ENCODE data around the gene UQCR10.
"Not testable (repeated sequence)": the region's sequence is repeated elsewhere in the genome, so short reads cannot be mapped to it uniquely, and the experiment has no call there.

Gene UQCR10

GRCh38 chr22:29737251-29738117, 29.7 kb upstream of the UQCR10 start:
- no peak for DNase-seq (ENCODE audit: low read depth)

GRCh38 chr22:29738118-29738815, 28.9 kb upstream of the UQCR10 start:
- no peak for DNase-seq (ENCODE audit: low read depth)

DNA sequence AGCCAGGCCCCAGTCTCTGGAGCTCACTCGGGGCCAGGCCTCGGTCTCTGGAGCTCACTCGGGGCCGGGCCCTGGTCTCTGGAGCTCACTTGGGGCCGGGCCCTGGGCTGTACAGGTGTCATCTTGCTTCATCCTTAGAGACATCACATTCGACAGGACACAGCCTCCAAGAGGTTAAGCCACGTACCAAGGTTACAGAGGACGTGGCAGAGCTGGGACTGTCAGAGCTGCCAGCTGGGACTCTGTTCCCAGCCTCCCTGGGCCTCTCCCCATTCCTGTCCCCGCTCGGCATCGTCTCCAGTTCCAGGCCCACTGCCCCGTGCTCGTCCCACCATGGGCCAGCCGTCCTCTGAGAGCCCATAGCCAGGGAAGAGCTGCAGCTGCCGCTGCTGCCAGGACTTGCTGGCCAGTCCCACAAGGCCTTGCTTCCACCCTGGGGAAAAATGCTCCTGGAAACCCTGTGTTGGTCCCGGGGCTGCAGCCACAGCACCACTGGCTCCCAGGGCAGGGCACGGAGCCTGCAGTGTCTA, 27.8 kb upstream of the UQCR10 start:
- no peak for DNase-seq (ENCODE audit: low read depth)

GRCh38 chr22:29740216-29740615, 27.0 kb upstream of the UQCR10 start:
- DNase-seq (ENCODE audit: low read depth): no peak

GRCh38 chr22:29741926-29742325, 25.2 kb upstream of the UQCR10 start:
- no peak for DNase-seq (ENCODE audit: low read depth)

DNA sequence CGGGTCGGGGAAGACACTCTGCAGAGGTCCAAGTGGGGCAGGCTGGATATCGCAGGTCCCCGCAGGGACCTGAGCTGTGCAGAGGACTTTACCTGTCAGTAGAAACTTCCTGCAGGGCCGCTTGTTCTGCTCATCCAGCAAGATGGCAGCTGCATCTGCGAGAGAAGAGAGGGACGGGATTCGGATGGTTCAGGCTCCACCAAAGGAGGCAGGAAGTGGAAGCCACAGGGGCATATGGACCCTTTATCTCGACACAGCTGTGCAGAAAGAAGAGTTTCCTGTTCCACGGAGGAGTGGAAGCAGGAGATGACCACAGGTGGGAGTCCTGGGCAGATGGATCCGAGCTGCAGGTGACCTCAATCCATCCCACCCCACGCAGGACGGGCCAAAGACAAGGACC, 24.8 kb upstream of the UQCR10 start:
- DNase-seq (ENCODE audit: low read depth): no peak

DNA sequence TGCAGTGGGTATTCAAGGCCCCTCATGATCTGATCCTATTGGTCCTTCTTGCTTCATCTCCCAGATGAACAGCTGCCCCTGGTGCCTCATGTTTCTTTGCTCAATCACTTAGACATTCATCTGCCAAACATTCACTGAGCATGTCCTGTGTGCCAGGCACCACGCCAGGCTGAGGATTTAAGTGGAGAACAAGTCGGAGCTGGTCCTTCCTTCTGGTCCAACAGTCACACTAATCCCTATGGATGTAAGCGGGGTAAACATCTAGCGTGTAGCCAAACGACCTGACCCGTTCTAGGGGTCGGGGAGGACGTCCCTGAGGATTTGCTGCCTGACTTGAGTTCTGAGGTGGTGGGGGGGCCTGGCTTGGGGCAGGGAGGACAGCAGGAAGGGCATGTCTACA, 22.3 kb upstream of the UQCR10 start:
- no peak for DNase-seq (ENCODE audit: low read depth)

DNA sequence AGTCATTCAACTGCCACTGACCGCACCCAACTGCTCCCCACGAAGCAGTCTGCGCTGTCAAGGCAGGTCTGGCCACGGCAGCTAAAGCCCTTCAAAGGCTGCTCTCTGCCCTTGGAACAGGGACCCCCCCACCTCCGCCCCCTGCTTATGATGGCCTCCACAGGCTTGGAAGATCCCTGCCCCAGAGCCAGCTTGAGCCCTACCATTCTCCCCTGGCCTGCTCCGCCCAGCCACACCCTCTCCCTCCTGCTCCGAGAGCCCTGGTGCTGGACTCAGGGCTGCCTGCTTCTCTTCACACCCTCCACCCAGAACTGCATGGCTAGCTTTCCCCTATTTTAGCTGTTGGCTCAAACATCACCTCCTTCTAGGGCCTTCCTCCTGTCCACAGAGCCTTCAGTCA, 19.3 kb upstream of the UQCR10 start:
- no peak for DNase-seq (ENCODE audit: low read depth)

GRCh38 chr22:29748248-29748893, 18.8 kb upstream of the UQCR10 start:
- DNase-seq (ENCODE audit: low read depth): peak; percentile 30

GRCh38 chr22:29750029-29750428, 17.1 kb upstream of the UQCR10 start:
- no peak for DNase-seq (ENCODE audit: low read depth)

- peak; percentile 35 for DNase-seq (ENCODE audit: low read depth)
These were observed 16.3 kb upstream of the UQCR10 start for GRCh38 chr22:29750559-29751538.

DNA sequence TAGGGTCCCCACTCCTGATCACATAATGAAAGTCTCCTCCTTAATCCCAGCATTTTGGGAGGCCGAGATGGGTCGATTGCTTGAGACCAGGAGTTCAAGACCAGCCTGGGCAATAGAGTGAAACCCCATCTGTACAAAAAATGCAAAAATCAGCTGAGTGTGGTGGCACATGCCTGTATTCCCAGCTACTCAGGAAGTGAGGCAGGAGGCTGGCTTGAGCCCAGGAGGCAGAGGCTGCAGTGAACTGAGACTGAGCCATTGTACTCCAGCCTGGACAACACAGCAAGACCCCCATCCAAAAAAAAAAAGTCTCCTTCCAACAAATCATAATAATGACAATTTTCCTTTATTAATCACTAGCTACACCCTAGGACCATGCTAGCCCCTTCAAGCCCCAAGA, 15.5 kb upstream of the UQCR10 start:
- no peak for DNase-seq (ENCODE audit: low read depth)

DNA sequence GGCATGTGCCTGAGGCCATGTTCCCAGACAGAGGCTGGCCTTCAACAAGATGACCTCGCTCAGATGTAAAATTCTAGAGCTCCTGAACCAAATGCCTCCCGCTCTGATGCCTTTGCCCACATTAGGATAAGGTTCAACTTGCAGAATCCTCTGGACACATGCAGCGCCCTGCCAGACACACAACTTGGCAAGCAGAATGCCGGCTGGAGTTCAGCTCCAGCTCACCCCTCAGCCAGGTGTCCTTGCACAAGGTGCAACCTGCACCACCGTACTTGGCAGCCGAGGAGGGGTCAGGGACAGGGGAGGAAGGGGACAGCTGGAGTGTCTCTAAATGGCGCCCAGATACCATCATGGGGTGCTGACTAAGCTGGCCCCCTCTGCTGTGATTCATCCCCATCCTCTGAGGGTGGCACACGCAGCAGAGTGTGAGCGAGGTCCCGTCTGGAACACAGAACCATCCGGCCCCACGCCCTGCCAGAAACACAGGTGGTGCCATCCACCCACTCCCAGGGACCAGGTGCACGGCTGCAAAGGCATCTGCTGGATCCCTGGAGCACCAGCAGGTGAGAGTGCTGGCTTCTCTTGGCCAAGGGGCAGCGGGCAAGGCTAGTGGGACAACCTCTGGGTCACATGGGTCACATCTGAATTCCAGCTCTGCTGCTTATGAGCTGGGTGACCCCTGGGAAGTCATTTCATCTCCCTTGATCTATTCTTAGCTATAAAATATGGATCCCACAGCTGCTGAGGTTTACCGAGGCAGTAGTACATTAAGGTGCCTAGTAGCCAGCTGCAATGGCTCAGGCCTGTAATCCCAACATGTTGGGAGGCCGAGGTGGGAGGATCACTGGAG, 13.1 kb upstream of the UQCR10 start:
- no peak for DNase-seq (ENCODE audit: low read depth)

DNA sequence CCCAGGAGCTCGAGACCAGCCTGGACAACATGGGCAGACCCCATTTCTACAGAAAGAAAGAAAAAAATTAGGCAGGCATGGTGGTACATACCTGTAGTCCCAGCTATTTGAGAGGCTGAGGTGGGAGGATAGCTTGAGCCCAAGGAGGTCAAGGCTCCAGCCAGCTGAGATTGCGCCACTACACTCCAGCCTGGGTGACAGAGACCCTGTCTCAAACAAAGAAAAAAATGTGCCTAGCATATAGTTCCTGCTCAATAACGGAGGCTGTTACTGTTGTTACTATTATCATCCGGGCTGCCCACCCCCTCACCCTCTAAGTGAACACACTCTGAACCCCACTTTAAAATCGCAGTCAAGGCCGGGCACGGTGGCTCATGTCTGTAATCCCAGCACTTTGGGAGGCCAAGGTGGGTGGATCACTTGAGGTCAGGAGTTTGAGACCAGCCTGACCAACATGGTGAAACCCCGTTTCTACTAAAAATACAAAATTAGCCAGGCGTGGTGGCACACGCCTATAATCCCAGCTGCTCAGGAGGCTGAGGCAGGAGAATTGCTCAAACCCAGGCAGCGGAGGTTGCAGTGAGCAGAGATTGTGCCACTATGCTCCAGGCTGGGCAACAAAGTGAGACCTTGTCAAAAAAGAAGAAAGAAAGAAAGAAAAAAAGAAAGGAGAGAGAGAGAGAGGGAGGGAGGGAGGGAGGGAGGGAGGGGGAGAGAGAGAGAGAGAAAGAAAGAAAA, 12.3 kb upstream of the UQCR10 start:
- not testable (repeated sequence) for DNase-seq (ENCODE audit: low read depth)

- no peak for DNase-seq (ENCODE audit: low read depth)
These were observed 11.3 kb upstream of the UQCR10 start for GRCh38 chr22:29755889-29756288.

DNA sequence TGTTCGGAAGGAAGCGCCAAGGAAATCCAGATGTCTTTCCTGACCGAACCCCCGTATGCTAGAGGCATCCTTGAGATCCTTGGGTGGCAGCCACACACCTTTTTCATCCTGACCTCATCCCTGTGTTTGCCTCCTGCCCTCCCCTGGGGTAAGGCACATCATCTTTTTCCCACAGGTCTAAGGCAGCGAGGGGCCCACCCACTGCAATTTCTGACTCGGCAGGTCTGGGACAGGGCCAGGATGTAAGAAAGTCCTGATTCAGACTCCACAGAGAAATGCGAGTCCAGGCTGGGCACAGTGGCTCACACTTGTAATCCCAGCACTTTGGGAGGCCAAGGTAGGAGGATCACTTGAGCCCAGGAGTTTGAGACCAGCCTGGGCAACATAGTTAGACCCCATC, 10.8 kb upstream of the UQCR10 start:
- DNase-seq (ENCODE audit: low read depth): no peak

DNA sequence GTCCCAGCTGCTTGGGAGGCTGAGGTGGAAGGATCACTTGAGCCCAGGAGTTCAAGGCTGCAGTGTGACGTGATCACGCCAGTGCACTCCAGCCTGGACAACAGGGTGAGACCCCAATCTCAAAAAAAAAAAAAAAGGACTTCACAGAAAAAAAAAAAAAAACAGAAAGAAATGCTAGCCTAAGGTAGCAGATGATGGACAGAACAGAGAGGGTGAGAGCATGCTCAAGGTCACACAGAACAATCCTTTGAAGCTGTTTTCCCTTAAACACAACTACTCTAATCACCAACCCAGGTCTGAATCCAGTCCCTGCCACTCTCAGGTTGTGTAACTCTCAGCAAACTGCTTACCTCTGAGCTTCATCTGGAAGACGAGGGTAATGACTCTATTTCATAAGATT, 10.1 kb upstream of the UQCR10 start:
- no peak for DNase-seq (ENCODE audit: low read depth)

DNA sequence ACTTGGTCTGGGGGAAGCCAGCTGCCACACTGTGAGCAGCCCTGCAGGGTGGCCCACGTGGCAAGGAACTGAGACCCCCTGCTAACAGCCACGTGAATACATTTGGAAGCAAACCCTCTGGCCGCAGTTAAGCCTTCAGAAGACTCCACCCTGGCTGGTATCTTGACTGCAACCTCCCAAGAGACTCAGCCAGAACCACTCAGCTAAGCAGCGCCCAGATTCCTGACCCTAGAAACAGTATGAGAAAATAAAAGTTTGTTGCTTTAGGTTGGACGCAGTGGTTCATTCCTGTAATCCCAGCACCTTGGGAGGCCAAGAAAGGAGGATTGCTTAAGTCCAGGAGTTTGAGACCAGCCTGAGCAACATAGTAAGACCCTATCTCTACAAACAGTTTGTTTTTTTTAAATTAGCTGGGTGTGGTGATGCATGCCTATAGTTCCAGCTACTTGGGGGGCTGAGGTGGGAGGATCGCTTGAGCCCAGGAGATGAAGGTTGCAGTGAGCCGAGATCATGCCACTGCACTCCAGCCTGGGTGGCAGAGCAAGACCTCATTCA, 9.0 kb upstream of the UQCR10 start:
- DNase-seq (ENCODE audit: low read depth): no peak

DNA sequence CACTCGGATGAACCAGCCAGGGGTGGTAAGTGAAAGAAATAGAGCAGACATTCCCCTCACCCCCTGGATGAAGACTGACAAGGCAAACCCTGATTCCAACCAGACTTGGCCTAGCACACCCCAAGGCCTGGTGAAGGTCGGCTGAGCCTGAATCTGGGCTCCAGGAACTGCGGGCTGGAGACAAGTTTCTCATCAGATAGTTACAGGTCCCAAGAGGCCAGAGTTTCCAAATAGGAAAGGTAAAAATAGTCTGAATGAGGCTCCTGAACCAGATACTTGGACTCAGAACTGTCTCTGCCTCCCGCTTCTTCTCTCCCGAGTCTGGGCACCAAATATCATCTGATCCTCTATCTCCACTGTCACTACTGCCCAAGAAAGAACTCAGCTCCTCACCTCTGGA, 8.2 kb upstream of the UQCR10 start:
- DNase-seq (ENCODE audit: low read depth): no peak

DNA sequence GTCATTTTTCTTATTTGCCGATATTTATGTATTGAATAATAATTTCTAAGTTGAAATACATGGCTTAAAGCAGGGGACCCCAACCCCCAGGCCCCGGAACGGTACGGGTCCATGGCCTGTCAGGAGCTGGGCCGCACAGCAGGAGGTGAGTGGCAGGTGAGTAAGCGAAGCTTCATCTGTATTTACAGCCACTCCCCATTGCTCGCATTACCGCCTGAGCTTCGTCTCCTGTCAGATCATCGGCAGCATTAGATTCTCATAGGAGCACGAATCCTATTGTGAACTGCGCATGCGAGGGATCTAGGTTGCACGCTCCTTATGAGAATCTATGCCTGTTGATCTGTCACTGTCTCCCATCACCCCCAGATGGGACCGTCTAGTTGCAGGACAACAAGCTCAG, 4.9 kb upstream of the UQCR10 start:
- no peak for DNase-seq (ENCODE audit: low read depth)

Data from ELR (cell line).